Measurements from ENCODE around the gene CXCR5.

- TF ChIP-seq POLR2A (IDR thresholded peaks at IDR 0.05): no peak
- TF ChIP-seq, protein P1, sequence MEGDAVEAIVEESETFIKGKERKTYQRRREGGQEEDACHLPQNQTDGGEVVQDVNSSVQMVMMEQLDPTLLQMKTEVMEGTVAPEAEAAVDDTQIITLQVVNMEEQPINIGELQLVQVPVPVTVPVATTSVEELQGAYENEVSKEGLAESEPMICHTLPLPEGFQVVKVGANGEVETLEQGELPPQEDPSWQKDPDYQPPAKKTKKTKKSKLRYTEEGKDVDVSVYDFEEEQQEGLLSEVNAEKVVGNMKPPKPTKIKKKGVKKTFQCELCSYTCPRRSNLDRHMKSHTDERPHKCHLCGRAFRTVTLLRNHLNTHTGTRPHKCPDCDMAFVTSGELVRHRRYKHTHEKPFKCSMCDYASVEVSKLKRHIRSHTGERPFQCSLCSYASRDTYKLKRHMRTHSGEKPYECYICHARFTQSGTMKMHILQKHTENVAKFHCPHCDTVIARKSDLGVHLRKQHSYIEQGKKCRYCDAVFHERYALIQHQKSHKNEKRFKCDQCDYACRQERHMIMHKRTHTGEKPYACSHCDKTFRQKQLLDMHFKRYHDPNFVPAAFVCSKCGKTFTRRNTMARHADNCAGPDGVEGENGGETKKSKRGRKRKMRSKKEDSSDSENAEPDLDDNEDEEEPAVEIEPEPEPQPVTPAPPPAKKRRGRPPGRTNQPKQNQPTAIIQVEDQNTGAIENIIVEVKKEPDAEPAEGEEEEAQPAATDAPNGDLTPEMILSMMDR (IDR thresholded peaks at IDR 0.05): no peak
These were observed 14.1 kb downstream of the CXCR5 start for GRCh38 chr11:118897721-118898310.

All from Peyer's patch (tissue), 4 donors.